C4-2B (cell line): ENCODE data around the gene ERCC2.

ENCODE experiments used
- H3K27ac ChIP-seq: fragments of 450-650 bp; 2 replicates; pipeline ENCODE4 v1.5.1; 2017
- ZFX ChIP-seq: fragments of 450-650 bp; IDR thresholded peaks from 2 replicates; pipeline ENCODE4 v1.6.1; 2017
- TF ChIP-seq, protein P1 (sequence below): fragments of 450-650 bp; conservative IDR thresholded peaks from 2 replicates; pipeline ENCODE4 v1.5.1; 2017; ENCODE audit warnings: mild to moderate bottlenecking

The ERCC2 gene

DNA sequence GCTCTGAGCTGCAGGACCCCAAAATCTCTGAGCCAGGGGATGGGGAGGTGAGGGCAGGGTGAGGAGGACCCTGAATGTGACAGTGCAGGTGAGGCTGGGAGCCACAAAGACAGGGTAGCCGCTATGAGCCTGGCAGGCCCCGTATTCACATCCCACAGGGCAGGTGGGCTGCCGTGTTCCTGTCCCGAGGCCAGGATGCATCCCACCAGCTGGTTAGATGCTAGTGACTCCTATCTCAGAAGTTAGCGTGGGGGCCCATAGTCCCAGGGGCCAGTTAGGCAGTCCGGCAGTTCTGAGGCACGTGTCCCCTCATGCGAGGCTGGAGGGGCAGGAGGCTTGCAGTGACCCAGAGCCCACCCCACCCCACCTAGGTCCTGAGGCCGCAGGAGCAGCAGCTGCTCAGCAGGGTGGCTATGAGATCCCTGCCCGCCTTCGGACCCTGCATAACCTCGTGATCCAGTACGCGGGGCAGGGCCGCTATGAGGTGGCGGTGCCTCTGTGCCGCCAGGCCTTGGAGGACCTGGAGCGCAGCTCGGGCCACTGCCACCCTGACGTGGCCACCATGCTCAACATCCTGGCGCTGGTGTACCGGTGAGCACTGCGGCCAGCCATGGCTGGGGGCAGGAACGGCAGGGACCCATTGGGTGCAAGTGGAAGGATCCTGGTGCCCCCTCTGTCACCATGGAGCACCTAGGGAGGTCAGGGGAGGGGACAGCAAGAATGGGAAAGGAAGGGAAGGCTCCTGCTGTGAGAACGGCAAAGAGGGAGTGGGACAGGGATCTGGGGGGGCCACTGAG, 22.6 kb downstream of the ERCC2 start:
- TF ChIP-seq, protein P1, sequence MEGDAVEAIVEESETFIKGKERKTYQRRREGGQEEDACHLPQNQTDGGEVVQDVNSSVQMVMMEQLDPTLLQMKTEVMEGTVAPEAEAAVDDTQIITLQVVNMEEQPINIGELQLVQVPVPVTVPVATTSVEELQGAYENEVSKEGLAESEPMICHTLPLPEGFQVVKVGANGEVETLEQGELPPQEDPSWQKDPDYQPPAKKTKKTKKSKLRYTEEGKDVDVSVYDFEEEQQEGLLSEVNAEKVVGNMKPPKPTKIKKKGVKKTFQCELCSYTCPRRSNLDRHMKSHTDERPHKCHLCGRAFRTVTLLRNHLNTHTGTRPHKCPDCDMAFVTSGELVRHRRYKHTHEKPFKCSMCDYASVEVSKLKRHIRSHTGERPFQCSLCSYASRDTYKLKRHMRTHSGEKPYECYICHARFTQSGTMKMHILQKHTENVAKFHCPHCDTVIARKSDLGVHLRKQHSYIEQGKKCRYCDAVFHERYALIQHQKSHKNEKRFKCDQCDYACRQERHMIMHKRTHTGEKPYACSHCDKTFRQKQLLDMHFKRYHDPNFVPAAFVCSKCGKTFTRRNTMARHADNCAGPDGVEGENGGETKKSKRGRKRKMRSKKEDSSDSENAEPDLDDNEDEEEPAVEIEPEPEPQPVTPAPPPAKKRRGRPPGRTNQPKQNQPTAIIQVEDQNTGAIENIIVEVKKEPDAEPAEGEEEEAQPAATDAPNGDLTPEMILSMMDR: no peak
- no peak for TF ChIP-seq ZFX
- no peak overlapping the region for H3K27ac ChIP-seq

- no peak overlapping the region for H3K27ac ChIP-seq
- TF ChIP-seq, protein P1: no peak
- no peak for TF ChIP-seq ZFX
Observed at GRCh38 chr19:45346449-45346848, 23.9 kb downstream of the ERCC2 start.

DNA sequence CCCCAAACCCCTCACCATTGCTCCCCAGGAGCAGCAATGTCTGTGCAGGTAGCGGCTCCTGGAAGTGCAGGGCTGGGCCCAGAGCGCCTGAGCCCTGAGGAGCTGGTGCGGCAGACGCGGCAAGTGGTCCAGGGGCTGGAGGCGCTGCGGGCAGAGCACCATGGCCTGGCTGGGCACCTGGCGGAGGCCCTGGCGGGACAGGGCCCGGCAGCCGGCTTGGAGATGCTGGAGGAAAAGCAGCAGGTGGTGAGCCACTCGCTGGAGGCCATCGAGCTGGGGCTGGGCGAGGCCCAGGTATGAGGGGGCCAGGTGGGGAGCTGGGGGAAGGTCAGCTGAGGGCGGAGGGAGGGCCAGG, 24.9 kb downstream of the ERCC2 start:
- H3K27ac ChIP-seq: no peak overlapping the region
- no peak for TF ChIP-seq ZFX
- TF ChIP-seq, protein P1: no peak

DNA sequence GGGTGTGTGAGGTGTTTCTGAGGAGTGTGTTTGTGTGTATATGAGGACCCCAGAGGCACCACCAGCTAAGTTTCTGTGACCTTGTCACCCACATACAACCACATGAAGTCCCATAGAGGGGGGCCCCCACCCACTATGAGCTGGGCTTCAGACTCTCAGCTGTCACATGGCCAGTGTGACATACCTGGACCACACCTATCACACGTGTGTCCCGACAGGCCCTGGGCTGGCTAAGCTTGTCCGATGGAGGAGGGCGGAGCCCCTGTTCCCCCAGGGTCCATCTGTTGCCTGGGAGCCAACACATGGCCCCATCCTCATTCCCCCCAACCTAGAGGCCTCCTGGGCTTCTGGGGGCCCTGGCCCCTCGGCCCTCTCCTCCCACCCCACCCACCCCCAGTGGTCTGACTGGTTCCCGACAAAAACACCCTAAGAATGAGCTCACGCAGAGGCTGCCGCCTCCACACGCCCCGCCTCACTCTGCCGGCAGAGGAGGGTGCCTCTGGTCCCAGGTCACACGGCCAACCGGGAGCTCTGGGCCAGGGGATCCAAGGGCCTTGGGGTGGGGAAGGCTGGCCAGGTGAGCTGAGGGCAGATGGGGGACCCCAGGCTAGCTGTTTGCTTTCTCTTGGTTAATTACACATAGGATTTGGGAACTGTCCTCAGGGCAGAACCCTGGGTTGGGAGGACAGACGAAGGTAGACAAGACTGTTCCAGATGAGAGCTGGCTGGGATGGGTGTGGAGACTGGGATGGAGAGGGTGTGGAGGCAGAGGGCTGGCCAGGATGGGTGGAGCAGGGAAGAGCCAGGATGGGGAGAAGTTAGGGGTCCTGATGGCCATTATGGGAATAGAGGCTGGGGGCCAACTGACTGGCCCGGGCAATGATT, 25.5 kb downstream of the ERCC2 start:
- no peak overlapping the region for H3K27ac ChIP-seq
- TF ChIP-seq, protein P1: no peak
- no peak for TF ChIP-seq ZFX

DNA sequence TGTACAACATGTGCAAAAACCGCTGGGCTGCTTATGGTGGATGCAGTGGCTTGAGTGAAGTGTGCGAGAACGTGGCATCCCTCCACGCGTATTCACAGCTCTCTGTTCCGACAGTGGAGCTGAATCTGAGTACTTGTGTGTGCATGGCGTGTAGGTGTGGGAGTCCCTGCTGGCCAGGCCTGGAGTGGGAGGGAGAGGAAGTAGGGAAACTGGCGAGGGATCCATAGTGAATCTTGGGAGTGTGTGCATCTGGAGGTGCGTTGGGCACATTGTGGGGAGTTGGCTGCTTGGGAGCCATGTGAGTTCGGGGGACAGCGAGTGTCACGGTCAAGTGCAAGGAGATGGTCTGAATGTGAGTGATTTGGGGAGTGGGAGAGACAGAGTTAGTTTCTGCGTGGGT, 27.5 kb downstream of the ERCC2 start:
- TF ChIP-seq, protein P1: no peak
- no peak for TF ChIP-seq ZFX
- H3K27ac ChIP-seq: no peak overlapping the region

GRCh38 chr19:45340899-45341453, 29.4 kb downstream of the ERCC2 start:
- TF ChIP-seq ZFX: no peak
- TF ChIP-seq, protein P1: no peak
- no peak overlapping the region; the same call in 1 of the 2 replicates for H3K27ac ChIP-seq
